Activated gamma-delta T cell treated with anti-CD3 and anti-CD28 coated beads, Interleukin-2, amount 50 U/mL, for 16 hours (primary cell): ENCODE measurements around the gene ERC2.

Experiments
- DNase-seq: peaks from one replicate; pipeline ENCODE4 v3.0.0-alpha.2; 2020; ENCODE audit warnings: low read depth

ERC2 gene

DNA sequence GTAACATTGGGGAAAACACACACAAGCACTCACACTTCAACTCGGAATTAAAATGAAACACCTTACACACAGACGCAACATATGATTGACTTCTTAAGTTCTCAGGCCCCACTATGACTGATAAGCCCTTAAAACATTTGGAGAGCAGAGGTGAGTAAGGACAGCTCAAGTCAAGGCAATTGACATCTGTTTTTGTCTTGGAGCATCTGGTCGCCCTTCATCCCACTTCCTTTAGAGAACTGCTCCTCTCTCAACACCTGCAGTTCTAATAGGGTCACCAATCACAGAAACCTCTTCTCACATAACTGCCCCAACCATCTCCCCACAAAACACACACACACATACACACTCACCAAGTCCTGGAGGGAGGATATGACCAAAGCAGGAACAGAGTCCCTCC, 43.4 kb downstream of the ERC2 start:
- DNase-seq, result no peak

DNA sequence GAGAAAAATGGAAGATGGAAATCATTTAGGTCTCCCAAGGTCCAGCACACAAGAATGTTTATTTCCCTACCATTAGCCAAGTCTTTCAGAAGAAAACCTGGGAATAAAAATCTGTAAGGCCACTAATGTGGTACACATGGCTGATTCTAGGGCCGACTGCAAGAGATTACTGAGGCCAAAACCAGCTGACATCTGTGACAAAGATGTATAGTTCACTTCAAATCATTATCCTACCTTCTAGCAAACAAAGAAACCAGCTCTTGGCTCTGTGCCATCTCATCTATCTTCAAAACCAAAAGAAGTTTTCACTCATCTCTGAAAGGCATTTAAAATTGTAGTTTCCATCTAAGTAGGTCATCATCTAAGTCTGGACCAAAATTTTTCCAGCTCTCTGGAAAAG, 43.9 kb downstream of the ERC2 start:
- DNase-seq, result no peak

DNA sequence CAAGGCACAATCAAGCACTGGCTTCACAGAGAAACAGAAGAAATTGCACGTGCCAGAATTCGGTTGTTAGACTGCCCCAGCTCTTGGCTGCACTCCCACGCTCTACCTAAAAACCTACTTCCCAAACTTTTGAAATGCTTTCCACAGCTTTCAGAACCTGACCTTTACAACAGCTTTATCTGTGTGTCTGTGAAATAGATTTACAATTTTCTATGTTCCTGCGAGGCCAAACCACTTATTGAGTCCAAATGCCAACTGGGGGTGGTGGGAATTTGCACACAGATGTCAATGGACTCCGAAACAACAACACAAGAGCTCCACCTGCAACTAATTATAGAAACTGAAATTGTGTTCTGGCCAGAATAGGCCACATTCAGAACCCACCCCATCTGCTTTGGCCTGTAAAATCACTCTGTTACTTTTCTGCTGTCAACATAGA, 44.6 kb downstream of the ERC2 start:
- DNase-seq, result no peak

DNA sequence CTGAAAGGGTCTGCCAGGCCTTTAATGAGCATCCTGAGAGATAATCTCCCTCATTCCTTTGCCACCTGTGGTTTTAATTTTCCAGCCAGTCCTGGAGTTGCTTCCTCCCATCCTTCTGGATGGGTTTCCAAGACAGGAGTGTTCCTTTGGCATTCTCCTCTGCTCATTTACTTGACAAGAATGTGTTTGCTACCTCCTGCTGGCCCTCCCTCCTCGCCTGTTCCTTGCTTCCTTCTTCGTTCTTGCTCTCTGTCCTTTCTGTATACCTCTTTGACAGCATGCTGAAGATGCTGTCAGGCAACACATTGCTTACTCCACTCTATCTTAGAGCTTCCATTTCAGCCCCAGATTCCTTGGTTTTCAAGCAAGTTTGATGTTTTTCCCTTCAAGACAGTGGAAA, 46.0 kb downstream of the ERC2 start:
- DNase-seq, result no peak

DNA sequence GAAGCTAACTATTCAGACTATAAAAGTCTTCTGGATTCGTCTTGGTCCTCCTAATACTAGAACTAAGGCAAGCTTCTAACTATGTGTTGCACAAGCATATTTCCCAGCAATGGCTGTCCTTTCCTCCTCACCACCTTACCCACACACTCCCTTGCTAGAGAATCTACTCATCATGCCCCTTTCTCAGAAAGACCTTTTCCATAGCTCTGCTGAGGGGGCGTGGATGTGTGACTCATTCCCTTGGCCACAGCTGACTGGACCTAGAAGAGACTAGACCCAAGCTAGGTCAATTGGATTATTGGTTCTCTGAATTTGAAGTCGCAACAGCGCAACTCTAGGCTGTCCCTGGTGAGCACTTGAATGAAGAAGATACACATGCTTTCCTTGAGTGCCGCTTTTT, 47.1 kb downstream of the ERC2 start:
- DNase-seq, result no peak

DNA sequence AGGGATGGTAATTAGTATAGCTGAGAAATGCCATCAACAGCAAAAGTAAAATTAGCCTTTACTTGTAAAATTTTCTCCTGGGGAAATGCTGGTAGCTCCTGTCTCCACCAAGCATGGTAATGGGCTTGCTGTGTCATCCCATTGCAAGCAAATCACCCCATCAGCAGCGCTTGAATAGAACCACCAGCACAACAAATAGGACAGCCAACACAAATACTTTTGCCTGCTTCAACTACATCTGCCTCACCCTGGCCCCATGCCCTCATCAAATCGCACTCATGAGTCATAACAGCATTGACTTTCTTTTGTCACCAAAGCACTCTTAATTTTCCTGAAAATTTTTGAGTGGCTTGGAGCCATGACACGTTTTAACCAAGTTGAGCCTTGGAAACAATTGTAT, 52.6 kb downstream of the ERC2 start:
- DNase-seq, result no peak

DNA sequence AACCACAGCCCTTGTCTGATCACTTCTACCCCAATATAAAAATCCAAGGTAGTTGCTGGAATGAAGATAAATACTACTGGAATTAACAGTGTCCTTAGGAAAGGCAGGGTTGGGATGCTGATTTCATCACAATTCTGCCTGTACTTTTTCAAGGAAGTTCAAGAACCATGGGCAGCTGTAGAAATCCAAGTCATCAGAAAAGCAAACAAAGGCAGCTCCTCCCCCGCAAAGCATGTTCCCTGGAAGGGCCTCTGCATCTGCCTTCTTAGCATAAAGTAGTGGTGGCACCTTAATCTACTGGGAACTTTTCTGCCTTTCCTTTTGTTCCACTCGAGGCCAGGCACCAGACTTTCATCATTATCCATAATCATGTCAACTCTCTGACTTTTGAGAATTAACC, 54.4 kb downstream of the ERC2 start:
- no peak for DNase-seq

DNA sequence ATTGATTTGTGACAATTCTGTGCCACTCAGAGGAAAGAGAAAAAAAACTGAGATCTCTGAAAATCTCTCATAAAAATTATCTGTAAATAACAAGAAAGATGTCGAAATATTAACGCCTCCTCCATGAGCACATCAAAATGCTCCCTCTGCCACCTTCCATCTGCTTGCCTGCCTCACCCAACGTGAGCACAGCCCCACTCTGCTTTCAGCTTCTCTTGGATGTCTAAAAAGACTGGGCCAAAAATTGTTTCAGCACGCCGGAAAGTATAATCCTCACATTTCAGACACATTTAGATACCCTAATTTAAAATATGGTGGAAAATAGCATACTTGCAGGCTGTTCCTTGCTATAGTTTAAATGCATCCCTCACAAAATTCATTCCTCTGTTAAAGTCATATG, 57.1 kb downstream of the ERC2 start:
- DNase-seq, result no peak

DNA sequence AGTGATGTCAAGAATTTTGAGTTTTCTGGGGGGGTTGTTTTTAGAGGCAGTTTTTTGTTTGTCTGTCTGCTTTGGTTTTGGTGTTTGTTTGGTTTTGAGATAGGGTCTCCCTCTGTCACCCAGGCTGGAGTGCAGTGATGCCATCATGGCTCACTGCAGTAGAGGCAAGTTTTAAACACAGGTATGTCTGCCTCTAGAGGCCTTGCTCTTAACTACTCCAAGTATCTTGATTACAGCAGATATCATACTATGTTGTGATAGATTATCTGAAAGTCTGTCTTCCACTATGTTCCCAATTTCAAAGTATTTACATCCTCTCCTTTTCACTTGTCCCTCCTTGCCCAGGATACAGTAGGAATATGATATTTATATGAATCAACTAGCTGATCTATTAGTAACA, 57.7 kb downstream of the ERC2 start:
- DNase-seq, result no peak

DNA sequence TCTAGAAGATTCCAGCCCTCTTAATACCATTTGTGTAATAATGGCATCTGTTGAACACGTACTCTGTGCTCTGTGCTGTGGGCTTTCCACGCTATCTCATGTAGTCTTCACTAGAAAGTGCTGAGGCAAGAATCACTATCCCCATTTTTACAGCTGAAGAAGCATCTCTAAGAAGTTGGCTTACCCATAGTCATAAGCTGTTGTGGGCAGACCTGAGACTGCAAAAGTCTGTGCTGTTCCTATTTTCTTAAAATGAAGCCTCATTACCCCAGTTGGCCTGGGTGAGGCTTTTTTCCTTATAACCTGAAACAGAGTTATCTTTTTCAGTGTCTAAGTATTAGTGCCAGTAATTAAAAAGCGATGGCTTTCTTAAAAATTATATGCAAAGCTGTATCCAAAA, 58.5 kb downstream of the ERC2 start:
- DNase-seq, result no peak

DNA sequence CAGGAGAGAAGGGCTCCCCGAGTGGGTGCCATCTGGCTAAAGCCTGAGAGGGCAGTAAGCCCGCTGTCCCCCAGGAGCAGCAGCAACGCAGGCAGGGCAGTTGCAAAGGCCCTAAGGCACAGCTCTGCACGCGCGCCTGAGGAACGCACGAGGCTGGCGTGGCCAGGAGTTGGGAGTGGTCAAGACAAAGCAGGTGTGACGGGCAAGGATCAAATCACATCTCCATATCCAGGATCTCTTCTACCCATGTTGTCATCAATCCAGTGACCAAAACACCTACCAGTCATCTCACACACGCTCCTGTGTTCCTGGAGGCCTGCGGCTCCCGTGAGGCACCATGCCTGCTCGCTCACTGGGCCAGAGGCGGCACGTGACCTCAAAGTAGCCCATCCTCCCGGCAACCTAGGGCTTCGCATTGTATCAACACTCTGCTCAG, 59.5 kb downstream of the ERC2 start:
- no peak for DNase-seq

DNA sequence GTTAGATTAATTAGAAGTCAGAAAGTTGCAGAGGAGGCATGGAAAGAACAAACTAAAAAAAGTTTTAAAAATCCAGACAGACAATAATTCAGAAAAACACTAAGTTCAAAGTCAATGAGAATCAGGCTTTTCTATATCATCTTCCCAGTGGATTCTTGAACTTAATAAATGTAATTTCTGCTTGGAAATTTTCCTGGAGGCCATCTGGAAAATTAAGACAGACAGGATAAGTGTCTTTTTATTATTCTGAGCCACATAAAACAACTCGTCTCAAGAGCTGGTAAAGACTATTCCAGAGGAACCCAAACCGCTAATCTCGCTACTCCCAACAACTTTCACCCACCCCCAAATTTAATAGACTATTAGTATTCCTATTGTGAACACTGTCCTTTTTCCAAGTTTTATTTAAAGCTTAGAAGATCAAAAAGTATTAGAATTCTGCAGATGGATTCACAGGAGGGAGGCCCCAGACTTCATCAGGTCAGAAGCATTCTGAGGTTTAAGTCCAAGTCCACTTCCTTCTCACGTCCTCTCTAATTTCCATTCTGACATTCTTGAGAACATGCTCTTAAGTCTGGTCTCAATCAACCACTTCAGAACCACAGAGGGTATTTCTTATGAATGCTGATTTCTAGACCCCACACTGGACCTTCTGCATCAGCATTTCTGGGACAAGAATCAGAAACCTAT, 61.3 kb downstream of the ERC2 start:
- no peak for DNase-seq

DNA sequence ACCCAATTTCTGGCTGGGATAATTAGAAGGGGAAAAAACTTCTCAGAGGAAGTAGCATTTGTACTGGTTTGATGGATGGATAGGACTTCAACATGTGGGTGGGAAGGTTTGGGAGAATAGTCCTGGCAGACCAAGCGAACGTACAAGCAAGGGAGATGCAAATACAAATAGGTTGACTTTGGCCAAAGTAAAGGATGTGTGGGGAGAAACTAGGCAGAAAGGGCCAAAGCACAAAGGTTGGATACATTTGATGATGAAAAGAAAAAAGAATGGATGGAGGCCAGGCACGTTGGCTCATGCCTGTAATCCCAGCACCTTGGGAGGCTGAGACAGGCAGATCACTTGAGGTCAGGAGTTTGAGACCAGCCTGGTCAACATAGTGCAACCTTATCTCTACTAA, 63.4 kb downstream of the ERC2 start:
- DNase-seq, result no peak

DNA sequence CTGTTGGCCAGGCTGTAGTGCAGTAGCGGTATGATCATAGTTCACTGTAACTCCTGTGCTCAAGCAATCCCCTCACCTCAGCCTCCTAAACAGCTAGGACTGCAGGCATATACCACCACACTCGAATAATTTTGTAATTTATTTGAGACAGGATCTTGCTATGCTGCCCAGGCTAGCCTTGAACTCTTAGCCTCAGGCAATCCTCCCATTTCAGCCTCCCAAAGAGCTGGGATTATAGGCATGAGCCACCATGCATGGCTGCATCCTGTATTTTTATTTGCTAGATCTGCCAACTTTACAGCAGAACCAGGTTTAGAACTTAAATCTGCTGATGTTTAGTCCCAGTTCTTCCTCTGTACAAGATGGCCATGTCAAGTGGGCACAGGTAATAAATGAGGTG, 69.6 kb downstream of the ERC2 start:
- no peak for DNase-seq

DNA sequence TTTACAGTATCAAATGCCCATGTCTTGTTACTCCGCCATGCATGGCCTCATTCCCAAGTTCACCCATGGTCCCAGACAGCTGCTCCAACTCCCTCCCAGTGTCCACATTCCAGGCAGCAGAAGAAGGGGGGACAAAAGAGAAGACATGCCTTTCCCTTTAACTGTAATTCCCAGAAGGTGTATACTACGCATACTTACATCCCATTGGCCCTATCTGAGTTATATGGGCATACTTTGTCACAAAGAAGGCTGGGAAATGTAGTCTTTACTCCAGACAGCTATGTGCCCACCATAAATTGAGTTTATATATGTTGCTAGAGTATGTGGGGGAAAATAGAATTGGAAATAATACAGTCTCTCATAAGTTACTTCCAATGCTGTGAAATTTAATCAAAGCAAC, 70.5 kb downstream of the ERC2 start:
- DNase-seq, result no peak

DNA sequence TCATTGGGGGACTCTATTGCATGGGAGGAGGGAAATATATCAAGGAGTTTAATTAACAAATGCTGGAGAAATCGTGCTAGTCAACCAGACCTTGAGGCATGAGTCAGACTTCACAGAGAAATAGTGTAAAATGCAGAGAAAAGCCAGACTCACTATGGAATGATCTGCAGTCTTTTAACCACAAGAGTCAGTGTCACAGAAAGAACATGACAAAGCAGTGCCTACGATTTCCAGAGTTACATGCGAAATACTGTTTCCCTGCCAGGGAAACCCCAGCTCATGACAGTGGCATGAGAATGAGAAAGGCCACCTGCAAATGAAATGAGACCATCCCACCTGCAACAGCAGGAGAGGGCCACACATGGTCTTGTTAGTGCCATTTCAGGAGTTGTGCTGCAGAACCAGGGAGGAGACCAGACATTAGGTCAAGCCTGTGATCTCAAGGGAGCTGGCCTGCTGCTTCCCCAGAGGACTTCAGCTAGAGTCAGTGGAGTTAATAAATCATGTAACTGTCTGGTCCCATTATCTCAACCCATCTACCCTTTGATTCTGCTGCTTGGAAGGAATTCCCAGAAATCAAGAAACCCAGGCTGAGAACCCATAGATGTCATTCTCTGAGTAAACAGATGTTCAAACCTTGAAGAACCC, 79.0 kb downstream of the ERC2 start:
- no peak for DNase-seq

DNA sequence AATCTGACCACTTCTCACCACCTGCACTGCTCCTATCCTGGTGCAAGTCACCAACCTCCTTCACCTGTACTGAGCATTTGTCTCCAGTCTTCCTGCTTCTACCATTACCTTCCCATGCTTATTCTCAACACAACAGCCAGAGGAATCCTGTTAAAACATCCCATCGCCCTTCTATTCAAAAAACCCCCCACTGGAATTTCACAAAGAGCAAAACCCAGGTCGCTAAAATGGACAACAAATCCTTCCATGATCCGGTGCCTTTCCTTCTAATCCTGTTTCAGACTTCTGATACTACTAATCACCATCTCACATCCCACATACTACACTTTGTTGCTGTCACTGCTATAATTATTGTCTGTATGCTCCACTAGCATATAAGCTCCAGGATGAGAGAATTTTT, 85.2 kb downstream of the ERC2 start:
- DNase-seq, result no peak

DNA sequence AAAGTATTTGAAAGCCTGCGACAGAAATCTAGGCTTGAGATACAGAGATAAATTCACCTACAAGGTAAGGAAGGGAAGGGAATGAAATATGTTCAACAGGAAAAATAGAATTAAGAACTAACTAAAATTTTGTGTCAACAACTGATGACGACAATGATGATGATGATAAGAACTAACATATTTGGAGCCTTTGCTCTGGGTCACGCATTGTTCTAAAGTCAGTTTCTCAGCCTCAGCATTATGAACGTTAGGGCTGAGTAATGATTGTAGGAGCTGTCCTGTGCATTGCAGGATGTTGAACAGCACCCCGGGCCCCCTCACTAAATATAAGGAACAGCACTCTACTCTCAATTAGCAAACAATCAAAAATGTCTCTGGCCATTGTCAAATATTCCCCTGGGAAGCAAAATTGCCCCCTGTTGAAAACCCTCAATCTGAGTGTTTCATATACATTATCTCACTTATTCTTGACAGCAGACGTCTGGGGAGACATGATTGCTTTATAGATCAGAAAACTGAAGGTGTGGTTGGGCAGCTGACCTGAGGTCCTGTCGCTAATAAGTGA, 88.5 kb downstream of the ERC2 start:
- DNase-seq, result no peak

DNA sequence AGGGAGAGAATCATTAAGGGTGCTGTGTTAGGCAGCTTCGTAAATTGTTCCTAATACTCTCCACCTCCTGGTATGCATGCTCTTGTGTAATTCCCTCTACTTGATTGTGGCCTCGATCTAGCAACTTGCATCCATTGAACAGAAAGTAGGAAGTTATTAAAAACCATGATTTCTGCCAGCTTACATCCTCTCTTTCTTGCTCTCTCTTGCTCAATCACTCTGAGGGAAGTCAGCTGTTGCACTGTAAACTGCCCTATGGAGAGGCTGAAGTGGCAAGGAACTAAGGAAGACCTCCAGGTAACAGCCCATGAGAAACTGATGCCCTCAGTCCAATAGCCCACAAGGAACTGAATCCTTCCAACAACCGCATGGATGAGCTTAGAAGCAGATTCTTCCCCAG, 92.6 kb downstream of the ERC2 start:
- DNase-seq, result no peak

DNA sequence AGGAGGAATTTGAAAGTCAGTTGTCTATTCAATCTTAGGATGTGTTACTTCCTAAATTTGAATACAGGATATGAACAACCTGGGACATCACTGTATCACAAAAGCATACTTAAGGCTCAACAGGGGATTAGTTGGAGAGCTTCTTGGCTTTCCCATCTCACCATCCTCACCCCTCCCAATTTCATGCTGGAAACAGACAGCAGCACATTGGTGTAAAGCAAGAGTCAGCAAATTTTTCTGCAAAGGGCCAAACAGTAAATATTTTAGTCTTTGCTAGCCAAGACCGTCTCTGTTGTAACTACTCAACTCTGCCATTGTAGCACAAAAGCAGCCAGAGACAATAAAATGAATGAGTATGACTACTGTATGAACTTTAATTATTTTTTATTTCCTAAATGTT, 94.9 kb downstream of the ERC2 start:
- DNase-seq, result no peak

DNA sequence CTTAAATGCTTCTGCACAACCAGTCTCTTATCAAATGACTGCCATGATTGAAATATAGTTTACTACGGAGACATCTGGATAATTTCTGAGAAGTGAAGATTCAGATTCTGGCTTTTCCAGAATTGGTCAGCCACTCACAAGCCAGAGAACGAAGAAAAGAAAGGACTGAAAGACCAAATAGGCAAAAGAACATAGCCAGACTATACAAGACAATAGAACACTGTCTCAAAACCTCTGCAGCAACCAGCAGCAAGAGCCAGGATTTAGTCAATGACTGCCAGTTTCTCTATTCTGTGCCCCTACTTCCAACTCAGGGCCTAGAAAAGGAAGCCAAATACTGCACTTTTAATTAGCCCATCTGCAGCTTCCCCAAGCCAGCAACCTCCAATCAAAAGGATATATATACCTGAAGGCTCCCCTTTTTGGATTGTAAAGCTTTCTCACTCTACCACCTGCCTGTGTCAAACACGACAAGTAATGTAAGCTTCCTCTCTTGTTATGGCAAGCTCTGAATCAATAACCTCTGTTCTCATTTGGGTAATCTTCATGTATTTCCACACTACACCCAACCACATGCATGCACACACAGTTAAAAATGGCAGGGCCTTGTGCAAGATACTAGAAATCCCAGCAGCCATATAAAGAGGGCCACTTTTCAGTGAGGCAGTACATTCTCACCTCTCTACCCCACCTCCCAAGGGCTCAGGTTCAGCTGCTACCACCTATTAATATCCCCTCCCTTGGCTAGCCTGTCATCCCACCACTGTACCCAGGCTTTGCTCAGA, 97.1 kb downstream of the ERC2 start:
- DNase-seq, result no peak

DNA sequence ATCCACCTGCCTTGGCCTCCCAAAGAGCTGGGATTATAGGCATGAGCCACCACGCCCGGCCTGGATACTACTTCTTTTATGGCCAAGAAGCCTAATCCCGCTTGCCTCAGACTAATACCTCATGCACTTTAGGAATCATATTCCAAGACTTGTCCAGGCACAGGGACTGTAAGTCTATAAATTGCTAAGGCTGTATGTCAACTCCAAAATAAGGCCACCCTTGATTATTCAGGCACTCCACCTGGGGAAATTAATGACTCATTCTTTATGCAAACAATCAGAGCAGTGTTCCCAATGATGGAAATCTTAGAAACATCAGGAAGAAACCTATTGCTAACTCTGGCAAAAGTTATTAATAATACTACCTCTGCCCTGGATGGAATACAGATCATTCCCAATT, 98.4 kb downstream of the ERC2 start:
- no peak for DNase-seq

DNA sequence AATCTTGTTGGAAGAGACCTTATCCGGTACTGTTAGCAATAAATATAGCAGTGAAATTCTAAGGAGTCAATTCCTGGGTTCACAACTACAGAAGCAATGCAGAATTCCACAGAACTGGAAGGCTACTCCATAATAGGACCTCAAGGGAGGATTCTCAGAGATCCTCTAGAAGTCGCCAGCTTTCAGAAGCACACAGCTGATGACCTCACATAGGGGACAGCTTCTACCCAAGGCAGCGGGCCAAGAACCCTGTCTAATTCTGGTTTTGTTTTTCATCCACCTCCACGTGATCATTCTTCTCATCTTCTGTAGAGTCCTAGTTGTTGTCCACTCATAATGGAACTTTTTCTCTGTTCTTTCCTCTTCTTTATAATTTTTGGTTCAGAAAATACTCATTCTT, 99.4 kb downstream of the ERC2 start:
- no peak for DNase-seq
